ENCODE measurements around the gene ABLIM1. TPM values are rescaled to one million over a fixed set of nuclear protein-coding genes. Genes with fewer than 3 reads are reported as not detected.

Gene ABLIM1
- total and polyA plus RNA-seq, 2 of the 13 experiments (the other 11 are each of a cell fraction or from before 2014, with no cell fraction given) = 59.4 to 92.7 TPM

- no peak overlapping the region for H3K9ac ChIP-seq (ENCODE audit: insufficient read depth, low read depth, low read length)
- H3K4me1 ChIP-seq (ENCODE audit: insufficient read depth, low read length) = peaks cover 39% of the 10 kb centered on the region
- no peak overlapping the region for H3K4me2 ChIP-seq (ENCODE audit: low read depth, low read length)
- no peak overlapping the region for H3K27ac ChIP-seq (ENCODE audit: extremely low read length, insufficient read depth, low read length)
- ATAC-seq = no peak
- no peaks in the 10 kb centered on the region for H3K36me3 ChIP-seq (replicated peaks in 1 of 2; ENCODE audit: control insufficient read depth in 1 of 2, insufficient read depth in 2 of 2, low read length in 2 of 2)
- no peaks in the 10 kb centered on the region for H4K20me1 ChIP-seq (ENCODE audit: insufficient read depth, low read length)
- WGBS (ENCODE audit: low lambda C conversion rate) = 64% methylated on average over 8 of the region's 8 CpGs
- no peak for DNase-seq (ENCODE audit: low spot score)
- TF ChIP-seq ASH2L (IDR thresholded peaks at IDR 0.05; ENCODE audit: insufficient read length, low read depth, low read length) (no peak), CEBPB (IDR thresholded peaks at IDR 0.05; ENCODE audit: borderline replicate concordance, low read depth, low read length) (no peak), ZNF232 (CRISPR knock-in tag; IDR thresholded peaks at IDR 0.05; ENCODE audit: borderline replicate concordance) (no peak), PAWR (CRISPR knock-in tag; IDR thresholded peaks at IDR 0.05; ENCODE audit: borderline replicate concordance) (no peak), ZNF800 (CRISPR knock-in tag; IDR thresholded peaks at IDR 0.05) (no peak), SRSF1 (optimal IDR thresholded peaks at IDR 0.05; ENCODE audit: low read depth, low read length) (no peak), SIN3A (IDR thresholded peaks at IDR 0.05; ENCODE audit: borderline replicate concordance, low read depth, low read length) (no peak)
- in situ Hi-C loops (cut with HindIII; ENCODE audit: extremely low pct_ligation_motif_present, low pct_unique_long_range_greater_than_20kb) = no loop called here
- H3K4me3 ChIP-seq (replicated peaks in 1 of 3; ENCODE audit: insufficient read depth in 1 of 3, low read depth in 2 of 3, low read length in 3 of 3) = no peak overlapping the region
- no peaks in the 10 kb centered on the region for H3K79me2 ChIP-seq (ENCODE audit: insufficient read depth, low read length)
- H3K27me3 ChIP-seq (ENCODE audit: control insufficient read depth in 1 of 2, insufficient read depth in 2 of 2, low read length in 2 of 2) = no peaks in the 10 kb centered on the region
- BruUV-seq (replicated peaks) = no TSS peak
- CTCF ChIA-PET (ENCODE audit: low intra/inter-chr PET ratio, low total read pairs) = no interaction called here
- no peak overlapping the region for H2AFZ ChIP-seq (ENCODE audit: low read length)
- intact Hi-C loops (cut with micrococcal nuclease; ENCODE audit: unreplicated experiment) = no loop called here
- POLR2A ChIA-PET = no interaction called here
- no peak for FAIRE-seq
- no peaks in the 10 kb centered on the region for H3K9me3 ChIP-seq (ENCODE audit: low read length)
Observed at GRCh38 chr10:114607358-114607998, 50.6 kb downstream of the ABLIM1 start.

All from HepG2 (cell line).